HCT116 (cell line): ENCODE data around the gene CES3.

Experiments used
- EGR1 ChIP-seq: IDR thresholded peaks from 2 replicates; pipeline ENCODE4 v1.6.1; 2012; ENCODE audit warnings: low read depth
- EZH2 ChIP-seq: fragments of 200-600 bp; sonication (generic); IDR thresholded peaks from 2 replicates; pipeline ENCODE4 v1.6.1; 2017; ENCODE audit warnings: antibody characterized with exemption, mixed run types
- POLR2A ChIP-seq: IDR thresholded peaks from 2 replicates; pipeline ENCODE4 v1.7.0; 2011; ENCODE audit warnings: borderline replicate concordance; ENCODE audit not compliant: insufficient read depth, insufficient read length; ENCODE audit errors: extremely low read depth
- POLR2AphosphoS5 ChIP-seq: IDR thresholded peaks from 2 replicates; pipeline ENCODE4 v1.6.1; 2011; ENCODE audit warnings: mild to moderate bottlenecking, low read depth, low read length, moderate library complexity
- RAD21 ChIP-seq: IDR thresholded peaks from 2 replicates; pipeline ENCODE4 v1.6.1; 2012; ENCODE audit warnings: low read depth, mild to moderate bottlenecking
- SIN3A ChIP-seq: IDR thresholded peaks from 2 replicates; pipeline ENCODE4 v1.6.1; 2012; ENCODE audit warnings: low read depth
- SRF ChIP-seq: IDR thresholded peaks from 2 replicates; pipeline ENCODE4 v1.6.1; 2012; ENCODE audit warnings: low read depth
- YY1 ChIP-seq: IDR thresholded peaks from 2 replicates; pipeline ENCODE4 v1.6.1; 2011; ENCODE audit warnings: low read length, low read depth, moderate library complexity, mild to moderate bottlenecking; ENCODE audit not compliant: insufficient replicate concordance; ENCODE audit errors: extremely low read depth
- TF ChIP-seq, protein P1 (sequence below): IDR thresholded peaks from 2 replicates; pipeline ENCODE4 v1.6.1; 2012
- TF ChIP-seq, protein P2 (sequence below), 3 experiments: fragments of 200-600 bp in 1 of 3; sonication (generic) in 1 of 3; IDR thresholded peaks in 2 of 3; conservative IDR thresholded peaks in 1 of 3; 2 replicates each; pipeline ENCODE4 v1.5.1; 2012 to 2017; ENCODE audit warnings: low read depth in 2 of 3, low read length in 2 of 3, antibody characterized with exemption in 1 of 3, borderline replicate concordance in 1 of 3, control low read depth in 1 of 3, mild to moderate bottlenecking in 1 of 3, mixed read lengths in 1 of 3, mixed run types in 1 of 3, moderate library complexity in 1 of 3; ENCODE audit not compliant: insufficient read depth in 1 of 3

DNA sequence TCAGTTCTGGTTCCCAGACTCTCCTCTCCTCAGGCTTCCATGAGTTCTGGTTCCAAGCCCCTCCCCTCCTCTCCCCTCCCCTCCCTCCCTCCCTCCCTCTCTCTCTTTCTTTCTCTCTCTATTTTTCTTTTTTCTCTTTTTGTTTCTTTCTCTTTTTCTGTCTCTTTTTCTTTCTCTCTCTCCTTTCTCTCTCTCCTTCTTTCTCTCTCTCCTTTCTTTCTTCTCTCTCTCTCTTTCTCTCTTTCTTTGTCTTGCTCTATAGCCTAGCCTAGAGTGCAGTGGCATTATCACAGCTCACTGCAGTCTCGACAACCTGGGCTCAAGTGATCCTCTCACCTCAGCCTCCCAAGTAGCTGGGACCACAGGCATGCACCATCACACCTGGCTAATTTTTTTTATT is 796 bp upstream of the CES3 start:
- TF ChIP-seq, protein P1, sequence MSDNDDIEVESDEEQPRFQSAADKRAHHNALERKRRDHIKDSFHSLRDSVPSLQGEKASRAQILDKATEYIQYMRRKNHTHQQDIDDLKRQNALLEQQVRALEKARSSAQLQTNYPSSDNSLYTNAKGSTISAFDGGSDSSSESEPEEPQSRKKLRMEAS = no peak
- TF ChIP-seq POLR2A = no peak
- TF ChIP-seq, protein P2, sequence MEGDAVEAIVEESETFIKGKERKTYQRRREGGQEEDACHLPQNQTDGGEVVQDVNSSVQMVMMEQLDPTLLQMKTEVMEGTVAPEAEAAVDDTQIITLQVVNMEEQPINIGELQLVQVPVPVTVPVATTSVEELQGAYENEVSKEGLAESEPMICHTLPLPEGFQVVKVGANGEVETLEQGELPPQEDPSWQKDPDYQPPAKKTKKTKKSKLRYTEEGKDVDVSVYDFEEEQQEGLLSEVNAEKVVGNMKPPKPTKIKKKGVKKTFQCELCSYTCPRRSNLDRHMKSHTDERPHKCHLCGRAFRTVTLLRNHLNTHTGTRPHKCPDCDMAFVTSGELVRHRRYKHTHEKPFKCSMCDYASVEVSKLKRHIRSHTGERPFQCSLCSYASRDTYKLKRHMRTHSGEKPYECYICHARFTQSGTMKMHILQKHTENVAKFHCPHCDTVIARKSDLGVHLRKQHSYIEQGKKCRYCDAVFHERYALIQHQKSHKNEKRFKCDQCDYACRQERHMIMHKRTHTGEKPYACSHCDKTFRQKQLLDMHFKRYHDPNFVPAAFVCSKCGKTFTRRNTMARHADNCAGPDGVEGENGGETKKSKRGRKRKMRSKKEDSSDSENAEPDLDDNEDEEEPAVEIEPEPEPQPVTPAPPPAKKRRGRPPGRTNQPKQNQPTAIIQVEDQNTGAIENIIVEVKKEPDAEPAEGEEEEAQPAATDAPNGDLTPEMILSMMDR (IDR thresholded peaks at IDR 0.05 in 2 of 3, conservative IDR thresholded peaks at IDR 0.05 in 1 of 3; ENCODE audit: borderline replicate concordance in 1 of 3, insufficient read depth in 1 of 3, low read depth in 2 of 3, low read length in 2 of 3) = no peak
- TF ChIP-seq POLR2AphosphoS5 = no peak
- TF ChIP-seq EZH2 = no peak
- no peak for TF ChIP-seq SIN3A
- TF ChIP-seq EGR1 = no peak
- no peak for TF ChIP-seq RAD21
- TF ChIP-seq SRF = no peak
- TF ChIP-seq YY1 = no peak
